Bronchial epithelial cell (primary cell): ENCODE data around the gene PDIA2. TPM values are rescaled to one million over a fixed set of nuclear protein-coding genes. Genes with fewer than 3 reads are reported as not detected.
"Not testable (repeated sequence)": the region's sequence is repeated elsewhere in the genome, so short reads cannot be mapped to it uniquely, and the experiment has no call there.

Experiments used
- DNase-seq: peaks from one replicate; pipeline ENCODE4 v3.0.0-alpha.2; 2010; ENCODE audit warnings: low read depth
- FAIRE-seq: peaks from 2 replicates; lab custom pipeline; 2011; peaks lifted over from hg19 to GRCh38; lab: Jason Lieb, UNC
- H3K27me3 ChIP-seq: 2 replicates; pipeline ENCODE4 v1.5.1; 2011; ENCODE audit warnings: low read length; ENCODE audit not compliant: control insufficient read depth, insufficient read depth
- H3K36me3 ChIP-seq: 2 replicates; pipeline ENCODE4 v1.5.1; 2011; ENCODE audit warnings: low read length; ENCODE audit not compliant: control insufficient read depth, insufficient read depth
- H3K4me3 ChIP-seq: 2 replicates; pipeline ENCODE4 v1.5.1; 2011; ENCODE audit warnings: mild to moderate bottlenecking, low read depth, low read length, control low read depth
- total RNA-seq: library from RNA; depleted of rRNA; stranded (reverse); fragments of >200 nt; gene quantifications from 2 replicates; pipeline ENCODE4 v1.2.1, GENCODE V29; 2014
- TF ChIP-seq, protein P1 (sequence below): IDR thresholded peaks from 2 replicates; pipeline ENCODE4 v1.5.1; 2011; ENCODE audit warnings: mild to moderate bottlenecking, moderate library complexity, low read length, control low read depth, inconsistent platforms; ENCODE audit not compliant: insufficient read depth, severe bottlenecking

The PDIA2 gene
- total RNA-seq, 1 donor from 2014 or later, result not detected

- FAIRE-seq (no peak), DNase-seq (no peak)
- no peaks in the 10 kb centered on the region for H3K27me3 ChIP-seq
- H3K36me3 ChIP-seq, result peaks cover 8% of the 10 kb centered on the region
- H3K4me3 ChIP-seq, result no peak overlapping the region
- TF ChIP-seq, protein P1, sequence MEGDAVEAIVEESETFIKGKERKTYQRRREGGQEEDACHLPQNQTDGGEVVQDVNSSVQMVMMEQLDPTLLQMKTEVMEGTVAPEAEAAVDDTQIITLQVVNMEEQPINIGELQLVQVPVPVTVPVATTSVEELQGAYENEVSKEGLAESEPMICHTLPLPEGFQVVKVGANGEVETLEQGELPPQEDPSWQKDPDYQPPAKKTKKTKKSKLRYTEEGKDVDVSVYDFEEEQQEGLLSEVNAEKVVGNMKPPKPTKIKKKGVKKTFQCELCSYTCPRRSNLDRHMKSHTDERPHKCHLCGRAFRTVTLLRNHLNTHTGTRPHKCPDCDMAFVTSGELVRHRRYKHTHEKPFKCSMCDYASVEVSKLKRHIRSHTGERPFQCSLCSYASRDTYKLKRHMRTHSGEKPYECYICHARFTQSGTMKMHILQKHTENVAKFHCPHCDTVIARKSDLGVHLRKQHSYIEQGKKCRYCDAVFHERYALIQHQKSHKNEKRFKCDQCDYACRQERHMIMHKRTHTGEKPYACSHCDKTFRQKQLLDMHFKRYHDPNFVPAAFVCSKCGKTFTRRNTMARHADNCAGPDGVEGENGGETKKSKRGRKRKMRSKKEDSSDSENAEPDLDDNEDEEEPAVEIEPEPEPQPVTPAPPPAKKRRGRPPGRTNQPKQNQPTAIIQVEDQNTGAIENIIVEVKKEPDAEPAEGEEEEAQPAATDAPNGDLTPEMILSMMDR, result no peak
Measured at GRCh38 chr16:264440-264951, 18.5 kb upstream of the PDIA2 start.

DNA sequence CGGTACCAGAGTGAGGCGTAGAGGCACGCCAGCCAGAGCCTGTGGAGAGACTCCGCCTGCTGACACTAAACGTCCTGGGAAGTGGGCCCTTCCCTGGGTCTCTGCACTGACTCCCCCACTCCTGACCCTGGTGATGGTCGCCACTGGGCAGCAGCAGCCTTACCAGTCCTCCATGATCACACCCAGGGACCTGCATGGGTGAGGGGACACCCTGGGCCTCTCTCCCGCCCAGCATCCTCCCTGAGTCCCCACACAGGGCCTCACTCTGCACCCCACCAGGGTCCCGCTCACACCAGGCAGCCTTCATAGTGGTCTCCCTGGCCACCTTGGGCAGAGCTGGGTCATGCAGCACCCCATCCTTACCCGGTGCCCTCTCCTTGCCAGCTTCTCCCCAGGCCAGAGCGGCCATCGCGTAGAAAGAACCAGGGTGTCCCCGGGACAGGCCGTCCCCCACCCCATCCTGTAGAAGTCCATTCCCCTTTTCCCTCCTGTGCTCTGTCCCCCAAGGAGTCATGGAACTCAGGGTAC is 17.9 kb upstream of the PDIA2 start:
- DNase-seq (no peak), FAIRE-seq (no peak)
- peaks cover 6% of the 10 kb centered on the region for H3K36me3 ChIP-seq
- H3K4me3 ChIP-seq, result no peak overlapping the region
- TF ChIP-seq, protein P1, result no peak
- no peaks in the 10 kb centered on the region for H3K27me3 ChIP-seq

DNA sequence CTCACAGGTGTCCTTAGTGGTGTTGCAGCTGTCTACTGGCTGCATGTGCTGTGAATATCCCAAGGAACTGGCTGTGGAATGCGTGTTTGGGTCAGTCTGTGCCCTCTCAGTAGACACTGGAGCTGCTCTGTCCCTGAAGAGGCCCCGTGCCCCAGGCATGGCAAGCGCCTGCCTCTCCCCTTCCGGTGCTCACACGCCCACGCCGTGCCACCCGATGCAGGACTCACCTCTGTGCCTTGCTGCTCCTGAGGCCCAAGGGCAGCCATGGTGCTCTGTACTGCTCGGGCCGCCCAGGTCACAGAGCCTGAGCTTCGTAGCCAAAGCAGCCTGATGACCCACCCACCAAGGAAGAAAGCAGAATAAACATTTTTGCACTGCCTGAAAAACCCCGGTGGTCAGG is 17.3 kb upstream of the PDIA2 start:
- Histone ChIP-seq H3K36me3 (peaks cover 6% of the 10 kb centered on the region), H3K27me3 (no peaks in the 10 kb centered on the region), H3K4me3 (no peak overlapping the region)
- FAIRE-seq, result no peak
- TF ChIP-seq, protein P1, result no peak
- peak; percentile 26 for DNase-seq

GRCh38 chr16:266258-267164 is 16.5 kb upstream of the PDIA2 start:
- FAIRE-seq (no peak), DNase-seq (no peak)
- Histone ChIP-seq H3K27me3 (no peaks in the 10 kb centered on the region), H3K4me3 (no peak overlapping the region), H3K36me3 (peaks cover 3% of the 10 kb centered on the region)
- TF ChIP-seq, protein P1, result no peak

GRCh38 chr16:267562-267961 is 15.4 kb upstream of the PDIA2 start:
- H3K36me3 ChIP-seq, H3K4me3 ChIP-seq, H3K27me3 ChIP-seq, DNase-seq: not testable (repeated sequence)
- FAIRE-seq, result peak; percentile 100
